ENCODE results near the gene DHX57. TPM values are rescaled to one million over a fixed set of nuclear protein-coding genes. Genes with fewer than 3 reads are reported as not detected.
"Not testable (repeated sequence)": the region's sequence is repeated elsewhere in the genome, so short reads cannot be mapped to it uniquely, and the experiment has no call there.

Gene DHX57
- polyA plus RNA-seq, 1 donor from 2014 or later: 44.0 TPM

DNA sequence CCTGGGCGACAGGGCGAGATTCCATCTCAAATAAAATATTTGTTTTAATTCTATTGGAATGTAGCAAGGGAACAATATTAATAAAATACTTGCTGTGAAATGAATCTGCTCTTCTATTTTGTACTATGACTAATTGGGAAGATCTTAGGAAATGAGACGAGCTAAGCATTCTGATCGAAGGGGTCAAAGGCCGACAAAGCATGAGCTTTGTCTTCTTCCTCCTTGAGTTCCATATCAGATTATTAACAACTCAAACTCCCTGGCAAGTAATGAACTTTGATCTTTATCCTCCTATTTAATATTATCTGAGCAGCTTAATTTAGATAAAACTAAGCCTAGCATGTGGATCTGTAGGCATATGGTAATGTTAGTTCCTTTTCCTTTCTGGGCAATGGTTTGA is 82.2 kb downstream of the DHX57 start:
- Histone ChIP-seq H3K9me3 (ENCODE audit: low read length) (no peaks in the 10 kb centered on the region), H3K9ac (ENCODE audit: low read length) (no peak overlapping the region), H3K36me3 (ENCODE audit: insufficient read depth, low read length) (no peaks in the 10 kb centered on the region), H2AFZ (ENCODE audit: low read depth, low read length) (no peak overlapping the region), H3K4me3 (ENCODE audit: low read length) (no peak overlapping the region), H3K79me2 (replicated peaks; ENCODE audit: insufficient read depth, low read length) (no peaks in the 10 kb centered on the region), H3F3A (ENCODE audit: insufficient read depth, low read length, poor library complexity, severe bottlenecking) (no peaks in the 10 kb centered on the region), H3K4me2 (ENCODE audit: low read length) (no peak overlapping the region), H3K27me3 (ENCODE audit: insufficient read depth, low read depth, low read length) (no peaks in the 10 kb centered on the region), H3K27ac (ENCODE audit: low read length) (no peak overlapping the region), H4K20me1 (ENCODE audit: insufficient read depth) (no peaks in the 10 kb centered on the region), H3K9me2 (ENCODE audit: insufficient read depth, low read length) (no peaks in the 10 kb centered on the region)
- no peak for TF ChIP-seq TAF1 (IDR thresholded peaks at IDR 0.05; ENCODE audit: low read depth)
- no peak for TF ChIP-seq SMC3 (conservative IDR thresholded peaks at IDR 0.05; ENCODE audit: poor library complexity)
- TF ChIP-seq EZH2 (IDR thresholded peaks at IDR 0.05; ENCODE audit: borderline replicate concordance, insufficient read depth, low read length, poor library complexity, severe bottlenecking): no peak
- no peak for TF ChIP-seq POLR2AphosphoS5 (IDR thresholded peaks at IDR 0.05)
- no peak for TF ChIP-seq MXI1 (conservative IDR thresholded peaks at IDR 0.05; ENCODE audit: poor library complexity, severe bottlenecking)
- TF ChIP-seq EP300 (conservative IDR thresholded peaks at IDR 0.05; ENCODE audit: poor library complexity, severe bottlenecking): no peak
- TF ChIP-seq RAD21 (conservative IDR thresholded peaks at IDR 0.05): no peak
- TF ChIP-seq, protein P1, sequence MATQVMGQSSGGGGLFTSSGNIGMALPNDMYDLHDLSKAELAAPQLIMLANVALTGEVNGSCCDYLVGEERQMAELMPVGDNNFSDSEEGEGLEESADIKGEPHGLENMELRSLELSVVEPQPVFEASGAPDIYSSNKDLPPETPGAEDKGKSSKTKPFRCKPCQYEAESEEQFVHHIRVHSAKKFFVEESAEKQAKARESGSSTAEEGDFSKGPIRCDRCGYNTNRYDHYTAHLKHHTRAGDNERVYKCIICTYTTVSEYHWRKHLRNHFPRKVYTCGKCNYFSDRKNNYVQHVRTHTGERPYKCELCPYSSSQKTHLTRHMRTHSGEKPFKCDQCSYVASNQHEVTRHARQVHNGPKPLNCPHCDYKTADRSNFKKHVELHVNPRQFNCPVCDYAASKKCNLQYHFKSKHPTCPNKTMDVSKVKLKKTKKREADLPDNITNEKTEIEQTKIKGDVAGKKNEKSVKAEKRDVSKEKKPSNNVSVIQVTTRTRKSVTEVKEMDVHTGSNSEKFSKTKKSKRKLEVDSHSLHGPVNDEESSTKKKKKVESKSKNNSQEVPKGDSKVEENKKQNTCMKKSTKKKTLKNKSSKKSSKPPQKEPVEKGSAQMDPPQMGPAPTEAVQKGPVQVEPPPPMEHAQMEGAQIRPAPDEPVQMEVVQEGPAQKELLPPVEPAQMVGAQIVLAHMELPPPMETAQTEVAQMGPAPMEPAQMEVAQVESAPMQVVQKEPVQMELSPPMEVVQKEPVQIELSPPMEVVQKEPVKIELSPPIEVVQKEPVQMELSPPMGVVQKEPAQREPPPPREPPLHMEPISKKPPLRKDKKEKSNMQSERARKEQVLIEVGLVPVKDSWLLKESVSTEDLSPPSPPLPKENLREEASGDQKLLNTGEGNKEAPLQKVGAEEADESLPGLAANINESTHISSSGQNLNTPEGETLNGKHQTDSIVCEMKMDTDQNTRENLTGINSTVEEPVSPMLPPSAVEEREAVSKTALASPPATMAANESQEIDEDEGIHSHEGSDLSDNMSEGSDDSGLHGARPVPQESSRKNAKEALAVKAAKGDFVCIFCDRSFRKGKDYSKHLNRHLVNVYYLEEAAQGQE (IDR thresholded peaks at IDR 0.05; ENCODE audit: borderline replicate concordance): no peak
- TF ChIP-seq, protein P2, sequence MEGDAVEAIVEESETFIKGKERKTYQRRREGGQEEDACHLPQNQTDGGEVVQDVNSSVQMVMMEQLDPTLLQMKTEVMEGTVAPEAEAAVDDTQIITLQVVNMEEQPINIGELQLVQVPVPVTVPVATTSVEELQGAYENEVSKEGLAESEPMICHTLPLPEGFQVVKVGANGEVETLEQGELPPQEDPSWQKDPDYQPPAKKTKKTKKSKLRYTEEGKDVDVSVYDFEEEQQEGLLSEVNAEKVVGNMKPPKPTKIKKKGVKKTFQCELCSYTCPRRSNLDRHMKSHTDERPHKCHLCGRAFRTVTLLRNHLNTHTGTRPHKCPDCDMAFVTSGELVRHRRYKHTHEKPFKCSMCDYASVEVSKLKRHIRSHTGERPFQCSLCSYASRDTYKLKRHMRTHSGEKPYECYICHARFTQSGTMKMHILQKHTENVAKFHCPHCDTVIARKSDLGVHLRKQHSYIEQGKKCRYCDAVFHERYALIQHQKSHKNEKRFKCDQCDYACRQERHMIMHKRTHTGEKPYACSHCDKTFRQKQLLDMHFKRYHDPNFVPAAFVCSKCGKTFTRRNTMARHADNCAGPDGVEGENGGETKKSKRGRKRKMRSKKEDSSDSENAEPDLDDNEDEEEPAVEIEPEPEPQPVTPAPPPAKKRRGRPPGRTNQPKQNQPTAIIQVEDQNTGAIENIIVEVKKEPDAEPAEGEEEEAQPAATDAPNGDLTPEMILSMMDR (IDR thresholded peaks at IDR 0.05; ENCODE audit: poor library complexity, severe bottlenecking): no peak

- H3K4me2 ChIP-seq (ENCODE audit: low read length): no peak overlapping the region
- H3K9ac ChIP-seq (ENCODE audit: low read length): no peak overlapping the region
- no peak overlapping the region for H3K4me3 ChIP-seq (ENCODE audit: low read length)
- H3K27me3 ChIP-seq (ENCODE audit: insufficient read depth, low read depth, low read length): no peaks in the 10 kb centered on the region
- H3K79me2 ChIP-seq (replicated peaks; ENCODE audit: insufficient read depth, low read length): no peaks in the 10 kb centered on the region
- no peaks in the 10 kb centered on the region for H3K36me3 ChIP-seq (ENCODE audit: insufficient read depth, low read length)
- no peaks in the 10 kb centered on the region for H4K20me1 ChIP-seq (ENCODE audit: insufficient read depth)
- no peak overlapping the region for H2AFZ ChIP-seq (ENCODE audit: low read depth, low read length)
- H3K9me3 ChIP-seq (ENCODE audit: low read length): no peaks in the 10 kb centered on the region
- H3F3A ChIP-seq (ENCODE audit: insufficient read depth, low read length, poor library complexity, severe bottlenecking): no peaks in the 10 kb centered on the region
- TF ChIP-seq RAD21 (conservative IDR thresholded peaks at IDR 0.05) (no peak), POLR2AphosphoS5 (IDR thresholded peaks at IDR 0.05) (no peak), TAF1 (IDR thresholded peaks at IDR 0.05; ENCODE audit: low read depth) (no peak), MXI1 (conservative IDR thresholded peaks at IDR 0.05; ENCODE audit: poor library complexity, severe bottlenecking) (no peak), EP300 (conservative IDR thresholded peaks at IDR 0.05; ENCODE audit: poor library complexity, severe bottlenecking) (no peak), EZH2 (IDR thresholded peaks at IDR 0.05; ENCODE audit: borderline replicate concordance, insufficient read depth, low read length, poor library complexity, severe bottlenecking) (no peak), SMC3 (conservative IDR thresholded peaks at IDR 0.05; ENCODE audit: poor library complexity) (no peak)
- TF ChIP-seq, protein P2 (IDR thresholded peaks at IDR 0.05; ENCODE audit: poor library complexity, severe bottlenecking): no peak
- TF ChIP-seq, protein P1 (IDR thresholded peaks at IDR 0.05; ENCODE audit: borderline replicate concordance): no peak
- no peaks in the 10 kb centered on the region for H3K9me2 ChIP-seq (ENCODE audit: insufficient read depth, low read length)
- H3K27ac ChIP-seq (ENCODE audit: low read length): no peak overlapping the region
Measured at GRCh38 chr2:38792751-38793150, 83.0 kb downstream of the DHX57 start.

DNA sequence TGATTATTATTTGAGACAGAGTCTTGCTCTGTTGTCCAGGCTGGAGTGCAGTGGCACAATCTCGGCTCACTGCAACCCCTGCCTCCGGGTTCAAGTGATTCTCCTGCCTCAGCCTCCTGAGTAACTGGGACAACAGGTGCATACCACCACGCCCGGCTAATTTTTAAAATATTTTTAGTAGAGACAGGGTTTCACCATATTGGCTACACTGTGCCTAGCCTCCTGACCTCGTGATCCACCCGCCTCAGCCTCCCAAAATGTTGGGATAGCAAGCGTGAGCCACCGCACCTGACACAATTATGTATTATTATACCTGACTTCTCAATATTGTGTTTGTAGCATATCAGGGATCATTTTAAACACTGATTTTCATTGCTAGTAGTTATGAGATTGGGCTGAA is 83.4 kb downstream of the DHX57 start:
- H3K9me2 ChIP-seq (ENCODE audit: insufficient read depth, low read length); H3K4me3 ChIP-seq (ENCODE audit: low read length); H3F3A ChIP-seq (ENCODE audit: insufficient read depth, low read length, poor library complexity, severe bottlenecking); H3K27ac ChIP-seq (ENCODE audit: low read length); H3K9me3 ChIP-seq (ENCODE audit: low read length); H4K20me1 ChIP-seq (ENCODE audit: insufficient read depth); H3K9ac ChIP-seq (ENCODE audit: low read length); H3K27me3 ChIP-seq (ENCODE audit: insufficient read depth, low read depth, low read length); H3K36me3 ChIP-seq (ENCODE audit: insufficient read depth, low read length); H2AFZ ChIP-seq (ENCODE audit: low read depth, low read length); H3K4me2 ChIP-seq (ENCODE audit: low read length); H3K79me2 ChIP-seq (replicated peaks; ENCODE audit: insufficient read depth, low read length): not testable (repeated sequence)
